Hematopoietic multipotent progenitor cell treated with erythropoietin and hydrocortisone succinate and interleukin-3 and kit ligand, for 17 days (in vitro differentiated cells): ENCODE measurements around the gene QDPR.

Experiments
- DNase-seq: peaks from one replicate; pipeline ENCODE4 v3.0.0-alpha.2; 2015; ENCODE audit warnings: low spot score

QDPR gene

GRCh38 chr4:17528551-17529165 is 16.8 kb upstream of the QDPR start:
- no peak for DNase-seq

- no peak for DNase-seq
These were observed 15.0 kb upstream of the QDPR start for GRCh38 chr4:17526695-17527477.

DNA sequence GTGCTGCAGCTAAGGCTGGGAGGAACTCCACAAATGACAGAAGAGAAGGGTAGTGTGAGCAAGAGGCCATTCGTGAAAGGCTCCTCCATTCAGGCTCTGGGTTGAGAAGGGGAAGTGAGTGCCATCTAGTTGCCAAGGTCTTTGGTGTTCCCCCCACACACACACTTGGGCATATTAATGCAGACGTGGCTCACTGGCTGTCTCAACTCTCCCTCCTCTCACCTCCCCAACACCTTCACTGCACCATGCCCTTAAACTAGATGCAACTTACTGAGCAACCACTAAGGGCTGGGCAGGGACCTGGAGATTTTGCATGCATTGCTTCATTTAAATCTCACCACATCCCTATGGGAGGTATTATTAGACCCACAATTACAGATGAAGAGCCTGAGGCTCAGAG is 11.8 kb upstream of the QDPR start:
- no peak for DNase-seq

- no peak for DNase-seq
These were observed 9.7 kb upstream of the QDPR start for GRCh38 chr4:17521595-17521994.

- DNase-seq, result no peak
These were observed 5.8 kb upstream of the QDPR start for GRCh38 chr4:17517664-17518063.

GRCh38 chr4:17516980-17517379 is 5.1 kb upstream of the QDPR start:
- DNase-seq, result no peak

GRCh38 chr4:17515445-17516407 is 3.8 kb upstream of the QDPR start:
- DNase-seq, result no peak

- DNase-seq, result no peak
These were observed 3.0 kb upstream of the QDPR start, which contains the start of gene CLRN2 for GRCh38 chr4:17514865-17515264. CLRN2 (plus strand) TSS chr4:17515165; CDS start chr4:17515267, 102 bp downstream.

DNA sequence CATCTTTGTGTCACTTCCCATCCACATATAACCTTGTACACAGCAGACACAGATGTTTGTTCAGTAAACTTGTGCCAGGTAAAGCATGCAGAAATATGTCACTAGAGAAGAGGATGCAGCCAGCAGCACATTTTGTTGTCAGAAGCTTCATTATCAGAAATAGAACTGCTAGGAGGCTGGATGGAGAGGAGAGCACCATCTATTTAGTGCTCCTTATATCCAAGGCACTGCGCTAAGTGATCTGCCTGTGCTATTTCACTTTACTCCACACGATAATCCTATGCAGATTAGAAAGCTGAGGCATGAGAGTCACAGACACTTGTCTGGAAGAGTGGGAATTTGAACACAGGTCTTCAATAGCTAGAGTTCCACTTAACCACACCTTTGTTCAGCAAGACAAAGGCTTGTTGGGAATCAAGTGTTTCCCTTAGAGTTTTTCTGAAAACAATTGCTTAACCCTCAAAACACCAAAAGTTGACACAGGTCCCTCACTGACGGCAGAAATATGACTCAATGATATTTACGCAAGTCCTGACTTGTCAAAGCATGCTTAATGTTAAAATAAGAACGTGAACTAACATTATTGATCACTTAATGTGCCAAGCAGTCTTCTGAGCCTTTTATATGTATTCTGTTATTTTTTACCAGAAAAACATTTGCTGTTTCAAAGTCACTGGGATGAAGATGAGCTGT is 1.2 kb upstream of the QDPR start:
- DNase-seq, result no peak

- no peak for DNase-seq
These were observed 361 bp downstream of the QDPR start for GRCh38 chr4:17511509-17511949.

- no peak for DNase-seq
These were observed 839 bp downstream of the QDPR start for GRCh38 chr4:17511051-17511450.

DNA sequence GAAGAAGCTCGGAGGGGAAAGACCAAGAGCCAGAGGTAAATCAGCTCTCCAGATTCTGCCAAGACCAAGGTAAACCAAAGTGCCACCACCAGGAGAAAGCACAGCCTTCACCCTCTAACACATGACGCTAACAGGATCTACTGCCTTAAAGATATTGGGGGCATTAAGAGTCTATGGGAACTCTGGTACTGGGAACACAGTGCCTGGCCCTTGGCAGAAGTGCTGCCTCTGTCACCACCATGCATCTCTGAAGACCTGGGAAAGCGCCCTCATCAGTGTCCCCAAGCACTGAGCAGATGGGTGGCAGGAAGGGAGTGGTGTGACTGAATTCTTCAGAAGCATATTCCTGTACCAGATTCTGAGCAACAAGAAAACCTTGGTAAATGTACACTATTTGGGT is 1.3 kb downstream of the QDPR start:
- no peak for DNase-seq

DNA sequence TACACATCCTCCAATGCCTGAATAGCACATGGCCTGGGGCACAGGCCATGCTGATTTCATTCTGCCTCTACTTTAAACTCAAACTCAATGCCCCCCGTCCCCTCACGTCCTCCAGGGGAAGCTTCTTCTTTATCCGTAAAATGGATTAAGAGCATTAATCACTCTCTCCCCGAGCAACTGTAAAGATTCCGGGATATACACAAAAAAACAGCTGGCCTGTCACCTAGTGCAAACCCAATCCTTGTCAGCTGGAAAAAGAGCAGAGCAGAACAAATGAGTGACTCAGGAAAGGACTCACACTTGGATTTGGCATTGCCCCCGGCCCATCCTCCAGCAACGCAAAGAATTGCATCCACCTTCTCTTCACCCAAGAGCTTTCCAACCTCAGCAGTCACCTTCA is 7.8 kb downstream of the QDPR start:
- no peak for DNase-seq

GRCh38 chr4:17502756-17503155 is 9.1 kb downstream of the QDPR start:
- no peak for DNase-seq

GRCh38 chr4:17500574-17500973 is 11.3 kb downstream of the QDPR start:
- DNase-seq, result no peak

- no peak for DNase-seq
These were observed 13.9 kb downstream of the QDPR start for GRCh38 chr4:17497890-17498523.

DNA sequence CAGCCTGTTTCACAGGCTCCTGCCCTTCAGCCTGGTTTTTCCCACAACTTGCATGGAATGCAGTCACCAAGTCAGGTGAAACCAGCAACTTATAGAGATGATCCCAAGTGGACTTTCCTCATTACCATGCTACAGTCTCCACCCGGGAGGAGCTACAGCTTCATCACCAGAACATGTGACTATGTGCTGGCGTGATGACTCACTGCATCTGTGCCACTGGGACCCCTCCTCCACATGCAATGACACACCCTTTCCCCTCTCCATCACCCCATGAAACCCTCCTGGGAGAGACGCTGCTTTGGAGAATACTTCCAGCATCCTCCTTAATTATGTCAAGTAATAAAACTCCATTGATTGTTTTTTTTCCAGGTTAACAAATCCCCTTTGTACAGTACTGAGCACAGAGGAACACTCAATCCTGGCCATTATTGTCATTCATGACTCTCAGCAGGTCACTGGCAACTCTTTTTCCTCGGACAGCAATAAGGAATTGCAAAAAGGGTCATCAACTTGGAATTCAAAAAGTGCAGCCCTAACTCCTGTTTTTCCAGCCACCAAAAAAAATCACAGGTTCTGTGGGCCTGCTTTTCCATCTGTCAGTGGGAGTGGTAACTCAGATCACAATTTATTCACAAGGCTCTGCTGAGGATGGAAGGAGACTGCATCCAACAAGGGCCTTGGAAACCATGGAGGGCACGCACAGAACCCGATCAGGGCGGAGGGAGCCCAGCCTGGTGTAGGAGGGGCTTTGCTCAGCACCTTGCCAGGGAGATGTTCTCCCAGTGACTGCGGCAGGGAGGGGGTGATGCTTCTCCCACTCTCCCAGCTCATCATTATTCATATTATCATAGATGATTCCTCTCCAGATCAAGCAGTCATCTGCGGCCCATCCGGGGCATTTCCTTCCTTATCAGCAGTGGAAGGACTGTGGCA is 17.4 kb downstream of the QDPR start:
- peak; percentile 12 for DNase-seq

DNA sequence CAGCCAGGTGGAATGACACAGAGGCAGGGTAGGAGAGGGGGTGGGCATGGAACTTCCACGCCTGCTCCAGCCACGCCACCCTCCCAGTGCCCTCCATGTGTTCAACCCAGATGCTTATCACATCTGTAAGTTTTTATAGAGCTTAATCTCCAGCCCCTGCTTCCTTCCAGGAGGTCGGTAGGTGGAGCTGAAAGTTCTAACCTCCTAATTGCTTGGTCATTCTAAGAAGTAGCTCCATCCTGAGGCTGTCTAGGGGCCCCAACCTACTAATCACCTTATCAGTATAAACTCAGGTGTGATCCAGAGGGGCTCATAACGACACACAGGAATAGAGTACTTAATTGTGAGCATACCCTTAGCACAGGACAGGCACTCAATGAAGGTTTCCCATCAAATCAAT is 18.3 kb downstream of the QDPR start:
- DNase-seq, result no peak

DNA sequence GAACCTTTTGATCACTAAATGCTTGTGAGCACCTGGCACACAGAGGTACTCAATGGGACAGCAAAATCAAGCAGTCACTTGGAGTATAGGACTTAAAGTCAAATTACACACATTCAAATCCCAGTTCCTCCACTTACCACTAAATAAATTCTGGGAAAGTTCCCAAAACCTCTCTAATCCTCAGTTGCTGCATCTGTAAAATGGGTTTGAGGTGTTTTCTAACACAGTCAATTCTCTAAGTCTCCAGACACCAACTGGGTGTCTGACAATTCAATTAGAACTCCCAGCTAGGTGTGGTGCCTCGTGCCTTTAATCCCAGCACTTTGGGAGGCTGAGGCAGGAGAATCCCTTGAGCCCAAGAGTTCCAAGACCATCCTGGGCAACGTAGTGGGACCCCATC is 19.0 kb downstream of the QDPR start:
- no peak for DNase-seq

DNA sequence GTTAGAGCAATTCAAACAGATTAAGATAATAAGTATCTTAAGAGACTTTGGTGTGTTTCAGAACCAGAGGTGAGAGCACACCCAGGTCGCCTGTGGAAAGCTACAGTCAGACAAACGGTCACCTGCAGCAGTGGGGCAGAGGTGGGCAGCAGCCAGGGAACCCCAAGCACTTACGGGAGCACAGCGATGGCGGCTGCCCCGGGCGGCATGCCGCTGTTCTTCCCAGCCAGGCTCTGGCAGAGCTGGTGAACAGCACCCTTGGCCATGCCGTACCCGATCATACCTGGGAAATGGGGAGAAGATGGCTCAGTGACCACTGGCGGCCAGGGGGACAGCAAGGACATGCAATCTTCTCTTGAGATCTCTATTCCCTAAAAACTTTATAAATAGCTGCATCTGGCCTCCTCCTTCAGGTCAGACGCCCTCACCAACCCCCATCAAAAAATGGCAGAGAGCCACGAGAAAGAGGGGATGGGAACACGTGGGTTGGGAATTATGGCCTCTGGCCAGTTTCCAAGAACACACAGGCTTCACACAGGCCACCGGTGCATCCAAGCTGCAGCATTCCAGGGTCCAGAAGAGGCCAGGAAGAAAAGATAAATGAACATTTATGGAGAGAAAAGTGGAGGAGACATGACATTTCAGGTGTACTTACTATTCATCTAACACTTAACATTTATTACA is 19.7 kb downstream of the QDPR start:
- DNase-seq, result no peak
